GM12892 (cell line): Measurements from ENCODE around the gene MTRFR.

ENCODE experiments used
- POLR2A ChIP-seq: IDR thresholded peaks from 2 replicates; pipeline ENCODE4 v1.6.1; 2011; ENCODE audit warnings: low read depth, low read length, control low read depth
- POLR2AphosphoS5 ChIP-seq: IDR thresholded peaks from 2 replicates; pipeline ENCODE4 v1.6.1; 2011; ENCODE audit warnings: low read depth, low read length, control low read depth
- TAF1 ChIP-seq: IDR thresholded peaks from 2 replicates; pipeline ENCODE4 v1.6.1; 2011; ENCODE audit warnings: low read depth, mild to moderate bottlenecking, control low read depth, low read length, borderline replicate concordance

- TF ChIP-seq POLR2AphosphoS5 (peak; percentile 99), POLR2A (peak; percentile 100), TAF1 (peak; percentile 91)
Observed at GRCh38 chr12:123232807-123233504, at the start of gene MTRFR, which contains the start of gene MPHOSPH9.
